IPS-18c (cell line): ENCODE measurements around the gene GLRX2.

Source experiments
- H3K4me3 ChIP-seq: 2 replicates; pipeline ENCODE4 v1.7.0; 2013; ENCODE audit warnings: low read depth, mild to moderate bottlenecking, low read length, moderate library complexity; ENCODE audit not compliant: insufficient read depth
- H3K9me3 ChIP-seq: one replicate; pipeline ENCODE4 v1.6.1; 2013; ENCODE audit warnings: mild to moderate bottlenecking, low read length, moderate library complexity; ENCODE audit not compliant: control insufficient read depth, insufficient read depth

Gene GLRX2

GRCh38 chr1:193083365-193084088, 21.7 kb downstream of the GLRX2 start:
- no peak overlapping the region for H3K4me3 ChIP-seq
- H3K9me3 ChIP-seq: no peaks in the 10 kb centered on the region

GRCh38 chr1:193079187-193079586, 26.0 kb downstream of the GLRX2 start:
- H3K9me3 ChIP-seq: no peaks in the 10 kb centered on the region
- H3K4me3 ChIP-seq: no peak overlapping the region

GRCh38 chr1:193077991-193078390, 27.2 kb downstream of the GLRX2 start:
- Histone ChIP-seq H3K4me3 (no peak overlapping the region), H3K9me3 (no peaks in the 10 kb centered on the region)

GRCh38 chr1:193070942-193071341, 34.3 kb downstream of the GLRX2 start:
- Histone ChIP-seq H3K9me3 (no peaks in the 10 kb centered on the region), H3K4me3 (no peak overlapping the region)

- no peak overlapping the region for H3K4me3 ChIP-seq
- H3K9me3 ChIP-seq: no peaks in the 10 kb centered on the region
Observed at GRCh38 chr1:193070386-193070753, 34.8 kb downstream of the GLRX2 start.

GRCh38 chr1:193069748-193070385, 35.3 kb downstream of the GLRX2 start:
- no peak overlapping the region for H3K4me3 ChIP-seq
- H3K9me3 ChIP-seq: no peaks in the 10 kb centered on the region

- Histone ChIP-seq H3K9me3 (no peaks in the 10 kb centered on the region), H3K4me3 (no peak overlapping the region)
Observed at GRCh38 chr1:193068013-193068412, 37.2 kb downstream of the GLRX2 start.

GRCh38 chr1:193066606-193067005, 38.6 kb downstream of the GLRX2 start:
- Histone ChIP-seq H3K9me3 (no peaks in the 10 kb centered on the region), H3K4me3 (no peak overlapping the region)

GRCh38 chr1:193065954-193066353, 39.3 kb downstream of the GLRX2 start:
- H3K4me3 ChIP-seq: no peak overlapping the region
- no peaks in the 10 kb centered on the region for H3K9me3 ChIP-seq

- no peak overlapping the region for H3K4me3 ChIP-seq
- H3K9me3 ChIP-seq: no peaks in the 10 kb centered on the region
Observed at GRCh38 chr1:193062698-193063463, 42.3 kb downstream of the GLRX2 start.

GRCh38 chr1:193060938-193061337, 44.3 kb downstream of the GLRX2 start:
- Histone ChIP-seq H3K4me3 (peak overlapping the region; percentile 96), H3K9me3 (no peaks in the 10 kb centered on the region)

- Histone ChIP-seq H3K4me3 (peak overlapping the region; percentile 96), H3K9me3 (no peaks in the 10 kb centered on the region)
Observed at GRCh38 chr1:193060406-193060805, 44.8 kb downstream of the GLRX2 start.

GRCh38 chr1:193060115-193060403, 45.2 kb downstream of the GLRX2 start:
- no peaks in the 10 kb centered on the region for H3K9me3 ChIP-seq
- H3K4me3 ChIP-seq: peak overlapping the region; percentile 96

GRCh38 chr1:193059282-193060114, 45.7 kb downstream of the GLRX2 start, which contains the start of the genes RO60 and UCHL5:
Gene RO60 (plus strand): TSS chr1:193059612. CDS start chr1:193069055, 9,443 bp downstream.
Gene UCHL5 (minus strand): TSS chr1:193059360. CDS start chr1:193059260, 100 bp downstream.
- Histone ChIP-seq H3K4me3 (peak within 1 kb of the TSS; percentile 96), H3K9me3 (no peaks in the 10 kb centered on the region)

GRCh38 chr1:193058529-193059281, 46.5 kb downstream of the GLRX2 start:
- Histone ChIP-seq H3K4me3 (peak overlapping the region; percentile 96), H3K9me3 (no peaks in the 10 kb centered on the region)

- no peak overlapping the region for H3K4me3 ChIP-seq
- H3K9me3 ChIP-seq: no peaks in the 10 kb centered on the region
Observed at GRCh38 chr1:193054169-193054675, 51.0 kb downstream of the GLRX2 start.
